ENCODE results near the gene PRSS35. TPM values are rescaled to one million over a fixed set of nuclear protein-coding genes. Genes with fewer than 3 reads are reported as not detected.
A peak's percentile ranks its signal among the peaks of the same experiment; 100 is the strongest.

Gene PRSS35
- total and polyA plus RNA-seq, 2 of the 8 experiments (the other 6 are each of a cell fraction or from before 2014, with no cell fraction given): 1.3 to 2.9 TPM

DNA sequence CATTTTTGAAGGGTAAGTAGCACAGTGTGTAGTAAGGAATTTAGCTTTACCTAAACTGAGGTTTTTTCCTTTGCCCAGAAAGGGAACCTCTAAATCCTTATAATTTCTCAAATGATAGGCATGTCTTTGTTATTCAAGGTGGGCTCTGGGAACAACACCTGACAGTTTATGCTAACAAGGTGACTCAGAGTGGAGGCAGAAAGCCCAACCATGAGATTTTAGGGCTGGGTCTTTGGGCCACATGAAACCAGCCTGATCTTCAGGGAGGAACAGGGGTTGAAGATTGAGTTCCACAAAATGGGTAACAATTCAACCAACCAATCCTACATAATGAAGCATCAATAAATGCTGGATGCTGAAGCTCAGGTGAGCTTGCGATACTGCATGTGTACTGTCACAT lies 46.6 kb downstream of the PRSS35 start:
- Histone ChIP-seq H3K27me3 (replicated peaks in 1 of 4; ENCODE audit: control insufficient read depth in 3 of 4, extremely low read depth in 1 of 4, insufficient read depth in 3 of 4, low read length in 3 of 4) (no peaks in the 10 kb centered on the region), H3K4me2 (ENCODE audit: insufficient read depth in 1 of 2, low read depth in 2 of 2, low read length in 2 of 2) (no peak overlapping the region), H3K23ac (ENCODE audit: insufficient read length) (no peak overlapping the region), H2BK5ac (ENCODE audit: low read depth, low read length) (no peak overlapping the region), H3K4ac (replicated peaks; ENCODE audit: insufficient read length, low read depth, low read length) (no peak overlapping the region), H3K4me1 (replicated peaks in 1 of 4; ENCODE audit: control insufficient read depth in 3 of 4, insufficient read depth in 4 of 4, low read length in 3 of 4) (peaks cover 0 to 4% (median 0%) of the 10 kb centered on the region in 4 experiments; a peak in 1 of 7 replicates), H3K14ac (ENCODE audit: insufficient read length) (no peak overlapping the region), H2AK5ac (ENCODE audit: low read depth, low read length) (no peak overlapping the region), H4K91ac (replicated peaks; ENCODE audit: insufficient read length, low read length) (no peak overlapping the region), H4K5ac (ENCODE audit: insufficient read length, low read depth, low read length) (no peak overlapping the region), H2BK120ac (replicated peaks; ENCODE audit: low read depth, low read length) (no peak overlapping the region), H3K4me3 (ENCODE audit: extremely low read depth in 1 of 4, insufficient read depth in 2 of 4, low read depth in 3 of 4, low read length in 4 of 4) (no peak overlapping the region), H3K27ac (ENCODE audit: low read depth, low read length) (no peak overlapping the region), H3K23me2 (ENCODE audit: low read depth, low read length) (no peaks in the 10 kb centered on the region), H3K9ac (replicated peaks in 1 of 4; ENCODE audit: extremely low read depth in 1 of 4, low read depth in 3 of 4, low read length in 3 of 4) (no peak overlapping the region), H4K8ac (ENCODE audit: extremely low read depth, insufficient read depth, low read length) (no peak overlapping the region), H3K36me3 (ENCODE audit: control insufficient read depth in 2 of 4, insufficient read depth in 4 of 4, low read length in 3 of 4) (no peaks in the 10 kb centered on the region), H3K18ac (ENCODE audit: extremely low read depth, low read length) (no peak overlapping the region), H2BK15ac (ENCODE audit: low read length) (no peak overlapping the region), H3K79me2 (ENCODE audit: control insufficient read depth in 1 of 2, insufficient read depth in 2 of 2, low read length in 2 of 2) (no peaks in the 10 kb centered on the region), H3K79me1 (ENCODE audit: low read depth, low read length) (no peaks in the 10 kb centered on the region), H3K9me3 (ENCODE audit: insufficient read depth in 2 of 2, low read depth in 1 of 2, low read length in 1 of 2) (no peaks in the 10 kb centered on the region), H4K20me1 (replicated peaks in 1 of 2; ENCODE audit: control insufficient read depth in 1 of 2, insufficient read depth in 2 of 2, low read length in 2 of 2) (no peaks in the 10 kb centered on the region), H2AFZ (ENCODE audit: low read length) (no peak overlapping the region), H3K56ac (replicated peaks; ENCODE audit: insufficient read length, low read depth, low read length) (no peak overlapping the region), H2BK12ac (ENCODE audit: low read depth, low read length) (no peak overlapping the region), H2BK20ac (ENCODE audit: low read length) (no peak overlapping the region)
- DNase-seq (ENCODE audit: low read depth in 1 of 2, low spot score in 2 of 2) (no peak), FAIRE-seq (peak; percentile 7)
- POLR2A ChIA-PET (ENCODE audit: partially characterized antibody): interaction anchor here (1.2 kb wide), 1 partner anchor 12 kb away, joined by 3 read pairs; no protein-coding TSS in a partner anchor
- CTCF ChIA-PET (ENCODE audit: partially characterized antibody): interaction anchor here (1.0 kb wide), 1 partner anchor 21 kb away, joined by 4 read pairs; no protein-coding TSS in a partner anchor
- 82% methylated on average over 1 of the region's 1 CpG; no CpG with 5 or more reads in 1 of the 2 experiments for WGBS, 2 experiments (ENCODE audit: extremely low coverage in 1 of 2, insufficient coverage in 1 of 2, insufficient read length in 1 of 2, insufficient replicate concordance in 2 of 2, low coverage in 1 of 2, low lambda C conversion rate in 2 of 2, missing lambda C conversion rate in 1 of 2)
